Neuronal stem cell (in vitro differentiated cells): ENCODE measurements around the gene CEP44.

Experiments used
- DNase-seq: peaks from one replicate; pipeline ENCODE4 v3.0.0-alpha.2; 2013; ENCODE audit warnings: low spot score
- H2AFZ ChIP-seq: one replicate; pipeline ENCODE4 v1.6.1; 2013; ENCODE audit warnings: mild to moderate bottlenecking, low read length, inconsistent platforms
- H2AK5ac ChIP-seq: 2 replicates; pipeline ENCODE4 v1.6.1; 2013; ENCODE audit warnings: low read depth, mild to moderate bottlenecking, inconsistent platforms, low read length, moderate library complexity, mixed read lengths
- H2BK120ac ChIP-seq: 2 replicates; pipeline ENCODE4 v1.6.1; 2013; ENCODE audit warnings: low read depth, mild to moderate bottlenecking, inconsistent platforms, low read length, moderate library complexity, mixed read lengths
- H2BK12ac ChIP-seq: one replicate; pipeline ENCODE4 v1.6.1; 2013; ENCODE audit warnings: low read length, inconsistent platforms
- H2BK15ac ChIP-seq: 2 replicates; pipeline ENCODE4 v1.6.1; 2013; ENCODE audit warnings: mild to moderate bottlenecking, low read length, inconsistent platforms, mixed read lengths
- H2BK5ac ChIP-seq: one replicate; pipeline ENCODE4 v1.6.1; 2013; ENCODE audit warnings: inconsistent platforms, mild to moderate bottlenecking, low read length, moderate library complexity
- H3K14ac ChIP-seq: one replicate; pipeline ENCODE4 v1.6.1; 2013; ENCODE audit warnings: low read length, inconsistent platforms
- H3K18ac ChIP-seq: 2 replicates; pipeline ENCODE4 v1.6.1; 2013; ENCODE audit warnings: low read length, inconsistent platforms
- H3K23ac ChIP-seq: 2 replicates; pipeline ENCODE4 v1.6.1; 2013; ENCODE audit warnings: low read depth, mild to moderate bottlenecking, mixed read lengths, low read length, inconsistent platforms; ENCODE audit not compliant: poor library complexity
- H3K27ac ChIP-seq: replicated peaks from 3 replicates; pipeline ENCODE4 v1.5.1; 2013; ENCODE audit warnings: low read length, inconsistent platforms
- H3K27me3 ChIP-seq, 3 experiments: 2 replicates each; pipeline ENCODE4 v1.6.1; 2013; ENCODE audit warnings: low read length in 3 of 3, mild to moderate bottlenecking in 2 of 3, inconsistent platforms in 1 of 3, low read depth in 1 of 3, mixed read lengths in 1 of 3, moderate library complexity in 1 of 3; ENCODE audit not compliant: control insufficient read depth in 3 of 3, insufficient read depth in 3 of 3
- H3K36me3 ChIP-seq, 2 donors: replicated peaks in 1 of 2; 2 replicates each; pipeline ENCODE4 v1.6.1; 2013; ENCODE audit warnings: low read length in 2 of 2; ENCODE audit not compliant: control insufficient read depth in 2 of 2, insufficient read depth in 2 of 2
- H3K4ac ChIP-seq: 2 replicates; pipeline ENCODE4 v1.6.1; 2013; ENCODE audit warnings: inconsistent platforms, mild to moderate bottlenecking, low read length, moderate library complexity
- H3K4me1 ChIP-seq, 2 donors: 1 replicate in 1 of 2; 2 replicates in 1 of 2; pipeline ENCODE4 v1.6.1; 2013; ENCODE audit warnings: low read length in 2 of 2, low read depth in 1 of 2; ENCODE audit not compliant: control insufficient read depth in 2 of 2, insufficient read depth in 1 of 2
- H3K4me2 ChIP-seq: one replicate; pipeline ENCODE4 v1.6.1; 2013; ENCODE audit warnings: mild to moderate bottlenecking, low read length, inconsistent platforms; ENCODE audit not compliant: insufficient read depth, poor library complexity, severe bottlenecking
- H3K4me3 ChIP-seq, 2 donors: 2 replicates each; pipeline ENCODE4 v1.5.1; 2013; ENCODE audit warnings: low read length in 2 of 2, mild to moderate bottlenecking in 2 of 2, inconsistent platforms in 1 of 2, moderate library complexity in 1 of 2
- H3K79me1 ChIP-seq: one replicate; pipeline ENCODE4 v1.6.1; 2013; ENCODE audit warnings: low read depth, mild to moderate bottlenecking, inconsistent platforms, low read length, moderate library complexity
- H3K9ac ChIP-seq: one replicate; pipeline ENCODE4 v1.6.1; 2013; ENCODE audit warnings: mild to moderate bottlenecking, low read depth, low read length, inconsistent platforms; ENCODE audit not compliant: poor library complexity
- H3K9me3 ChIP-seq, 2 donors: replicated peaks in 1 of 2; 2 replicates each; pipeline versions ENCODE3 to v1.6.1; 2013; ENCODE audit warnings: low read length in 2 of 2, mild to moderate bottlenecking in 2 of 2, inconsistent platforms in 1 of 2, low read depth in 1 of 2, mixed read lengths in 1 of 2, moderate library complexity in 1 of 2; ENCODE audit not compliant: control insufficient read depth in 2 of 2, insufficient read depth in 1 of 2
- H4K8ac ChIP-seq: one replicate; pipeline ENCODE4 v1.6.1; 2013; ENCODE audit warnings: low read depth, mild to moderate bottlenecking, inconsistent platforms, low read length, moderate library complexity
- H4K91ac ChIP-seq: one replicate; pipeline ENCODE4 v1.6.1; 2013; ENCODE audit warnings: low read length, low read depth, mild to moderate bottlenecking, inconsistent platforms; ENCODE audit not compliant: poor library complexity
- WGBS, 2 donors: extraction: QIAGEN DNeasy Blood & Tissue Kit; methylation state at CpG; one replicate each; pipeline ENCODE4 v1.1.7; 2013; ENCODE audit warnings: missing lambda C conversion rate in 2 of 2, mixed read lengths in 1 of 2; ENCODE audit not compliant: insufficient read length in 2 of 2, insufficient replicate concordance in 1 of 2; ENCODE audit errors: extremely low coverage in 2 of 2; 5-methylcytosine and 5-hydroxymethylcytosine counted together

CEP44 gene

DNA sequence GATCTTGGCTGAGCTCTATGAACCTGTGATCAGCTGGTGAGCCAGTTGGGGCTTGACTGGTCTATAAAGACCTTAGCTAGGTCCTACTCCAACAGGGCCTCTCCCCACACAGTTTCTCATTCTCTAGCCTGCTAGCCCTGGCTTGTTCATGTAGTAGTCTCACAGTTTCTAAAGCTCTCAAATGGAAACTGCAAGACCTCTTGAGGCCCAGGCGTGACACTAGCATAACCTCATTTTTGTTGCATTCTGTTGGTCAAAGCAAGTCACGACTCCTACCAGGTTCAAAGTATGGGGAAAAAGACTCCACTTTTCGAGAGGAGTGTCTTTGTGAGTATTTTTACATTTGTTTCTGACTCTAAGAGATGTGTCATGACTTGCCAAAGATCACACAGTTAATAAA lies 50.9 kb downstream of the CEP44 start:
- Histone ChIP-seq H2BK5ac (no peak overlapping the region), H3K4me1 (peaks cover 0 to 6% of the 10 kb centered on the region in 2 donors), H2BK15ac (no peak overlapping the region), H3K9me3 (no peaks in the 10 kb centered on the region), H3K4me2 (no peak overlapping the region), H4K8ac (no peak overlapping the region), H3K79me1 (no peaks in the 10 kb centered on the region), H3K23ac (no peak overlapping the region), H2BK12ac (no peak overlapping the region), H3K18ac (no peak overlapping the region), H3K4me3 (no peak overlapping the region), H4K91ac (no peak overlapping the region), H3K4ac (no peak overlapping the region), H2AFZ (no peak overlapping the region), H3K14ac (no peak overlapping the region), H3K9ac (no peak overlapping the region), H2BK120ac (no peak overlapping the region), H3K27ac (no peak overlapping the region), H2AK5ac (no peak overlapping the region), H3K27me3 (no peaks in the 10 kb centered on the region), H3K36me3 (no peaks in the 10 kb centered on the region)
- no peak for DNase-seq
- WGBS, 2 donors = no CpG with 5 or more reads among the region's 3 CpGs

DNA sequence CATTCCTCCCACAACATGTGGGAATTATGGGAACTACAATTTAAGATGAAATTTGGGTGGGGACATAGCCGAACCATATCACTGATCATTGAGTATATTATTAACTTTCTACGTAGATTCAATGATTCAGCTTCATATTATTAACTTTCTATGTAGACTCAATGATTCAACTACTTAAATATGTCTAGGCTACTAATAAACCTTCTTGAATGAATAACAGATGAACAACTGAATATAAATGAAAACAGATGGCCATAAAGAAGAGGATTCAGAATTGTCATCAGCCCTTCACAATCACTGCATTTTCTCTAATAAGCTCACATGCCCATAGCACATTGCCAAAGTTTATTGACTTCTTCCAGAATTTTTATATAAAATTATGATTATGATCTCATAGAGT lies 57.0 kb downstream of the CEP44 start:
- no peak for DNase-seq

DNA sequence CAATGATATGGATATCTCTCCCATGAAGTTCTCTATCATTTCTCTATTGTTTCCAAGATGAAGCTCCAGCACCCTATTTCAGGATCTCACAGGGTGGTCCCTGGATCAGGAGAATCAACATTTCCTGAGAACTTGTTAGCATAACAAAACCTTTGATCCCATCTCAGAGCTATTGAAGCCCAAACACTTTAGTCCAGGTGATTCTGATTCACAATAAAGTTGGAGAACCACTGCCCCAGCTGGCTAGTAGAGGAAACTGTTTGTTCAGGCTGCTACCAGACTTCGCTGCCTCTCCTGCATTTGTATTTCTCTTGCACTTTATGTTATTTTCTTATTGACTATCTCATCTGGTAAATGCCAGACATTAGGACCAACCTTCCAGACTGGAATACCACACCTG lies 65.4 kb downstream of the CEP44 start:
- no peak overlapping the region for H2BK15ac ChIP-seq
- H3K18ac ChIP-seq = no peak overlapping the region
- H3K27me3 ChIP-seq = no peaks in the 10 kb centered on the region
- H3K23ac ChIP-seq = no peak overlapping the region
- H3K9ac ChIP-seq = no peak overlapping the region
- H3K79me1 ChIP-seq = no peaks in the 10 kb centered on the region
- H2BK120ac ChIP-seq = no peak overlapping the region
- H2AK5ac ChIP-seq = no peak overlapping the region
- H2BK12ac ChIP-seq = no peak overlapping the region
- H3K27ac ChIP-seq = no peak overlapping the region
- H4K8ac ChIP-seq = no peak overlapping the region
- H3K9me3 ChIP-seq = no peaks in the 10 kb centered on the region
- H2BK5ac ChIP-seq = no peak overlapping the region
- no peak overlapping the region for H3K4ac ChIP-seq
- no peak overlapping the region for H2AFZ ChIP-seq
- no peak overlapping the region for H4K91ac ChIP-seq
- no peak overlapping the region for H3K4me2 ChIP-seq
- no peaks in the 10 kb centered on the region for H3K36me3 ChIP-seq
- no peak for DNase-seq
- WGBS, 2 donors = no CpG with 5 or more reads among the region's 1 CpG
- no peak overlapping the region for H3K4me3 ChIP-seq
- H3K4me1 ChIP-seq = no peaks in the 10 kb centered on the region
- no peak overlapping the region for H3K14ac ChIP-seq

More for the DNA sequence above, 57.0 kb downstream of the CEP44 start:
- no peak overlapping the region for H4K8ac ChIP-seq
- no peak overlapping the region for H3K14ac ChIP-seq
- H3K4ac ChIP-seq = no peak overlapping the region
- H3K27ac ChIP-seq = no peak overlapping the region
- no peak overlapping the region for H3K4me3 ChIP-seq
- H3K18ac ChIP-seq = no peak overlapping the region
- no peak overlapping the region for H2AK5ac ChIP-seq
- no peaks in the 10 kb centered on the region for H3K27me3 ChIP-seq
- no peak overlapping the region for H4K91ac ChIP-seq
- H3K9ac ChIP-seq = no peak overlapping the region
- WGBS, 2 donors = no CpG with 5 or more reads among the region's 2 CpGs
- H2BK120ac ChIP-seq = no peak overlapping the region
- no peak overlapping the region for H3K4me2 ChIP-seq
- no peaks in the 10 kb centered on the region for H3K36me3 ChIP-seq
- H3K4me1 ChIP-seq = no peaks in the 10 kb centered on the region
- no peaks in the 10 kb centered on the region for H3K9me3 ChIP-seq
- H2BK15ac ChIP-seq = no peak overlapping the region
- H2AFZ ChIP-seq = no peak overlapping the region
- H3K23ac ChIP-seq = no peak overlapping the region
- no peaks in the 10 kb centered on the region for H3K79me1 ChIP-seq
- no peak overlapping the region for H2BK12ac ChIP-seq
- no peak overlapping the region for H2BK5ac ChIP-seq

DNA sequence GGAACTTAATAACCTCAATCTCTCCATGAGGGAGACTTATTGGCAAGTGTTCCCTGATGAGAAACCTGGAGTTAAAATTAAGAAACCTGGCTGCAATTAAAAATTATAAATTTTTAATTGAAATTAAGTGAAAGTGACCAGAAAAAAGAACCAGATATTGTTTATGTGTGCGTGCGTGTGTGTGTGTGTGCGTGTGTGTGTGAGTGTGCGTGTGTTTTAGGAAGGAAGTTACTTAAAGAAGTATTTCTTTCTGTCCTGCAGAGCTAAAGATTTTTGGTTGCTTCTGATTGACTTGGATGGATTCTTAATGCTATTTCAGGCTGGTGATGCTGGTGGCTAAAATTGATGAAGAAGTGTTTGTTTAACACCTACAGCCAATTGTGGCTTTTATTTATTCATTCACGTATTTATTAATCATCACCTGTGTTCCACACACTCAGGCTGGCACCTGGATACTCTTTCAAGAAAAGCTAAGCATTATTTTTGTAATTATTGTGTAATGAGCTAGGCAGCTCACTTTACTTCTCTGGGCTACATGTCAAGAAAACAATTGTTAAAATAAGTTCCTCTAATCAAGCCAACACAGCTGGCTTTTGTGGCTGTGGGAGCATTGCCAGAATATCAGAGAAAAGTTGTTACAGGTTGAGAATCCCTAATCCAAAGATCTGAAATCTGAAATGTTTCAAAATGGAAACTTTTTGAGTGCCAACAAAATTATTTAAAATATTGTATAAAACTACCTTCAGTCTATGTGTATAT lies 68.5 kb downstream of the CEP44 start:
- H3K27ac ChIP-seq = no peak overlapping the region
- no peak overlapping the region for H4K91ac ChIP-seq
- no peaks in the 10 kb centered on the region for H3K9me3 ChIP-seq
- no peaks in the 10 kb centered on the region for H3K79me1 ChIP-seq
- no peak for DNase-seq
- H2BK15ac ChIP-seq = no peak overlapping the region
- no peak overlapping the region for H3K9ac ChIP-seq
- no peak overlapping the region for H4K8ac ChIP-seq
- H3K36me3 ChIP-seq = no peaks in the 10 kb centered on the region
- H3K4ac ChIP-seq = no peak overlapping the region
- H3K4me3 ChIP-seq = no peak overlapping the region
- no peak overlapping the region for H3K4me2 ChIP-seq
- no peak overlapping the region for H2AK5ac ChIP-seq
- no peaks in the 10 kb centered on the region for H3K4me1 ChIP-seq
- H2BK12ac ChIP-seq = no peak overlapping the region
- no peak overlapping the region for H2BK5ac ChIP-seq
- H3K14ac ChIP-seq = no peak overlapping the region
- H3K23ac ChIP-seq = no peak overlapping the region
- H3K27me3 ChIP-seq = no peaks in the 10 kb centered on the region
- no peak overlapping the region for H2AFZ ChIP-seq
- no peak overlapping the region for H2BK120ac ChIP-seq
- WGBS, 2 donors = 95% methylated on average over 4 of the region's 5 CpGs; no CpG with 5 or more reads in 1 of the 2 donors
- no peak overlapping the region for H3K18ac ChIP-seq
